Trophoblast cell (in vitro differentiated cells and primary cell): ENCODE measurements around the gene VPS41.

Experiments used
- DNase-seq, 2 donors: peaks; one replicate each; pipeline ENCODE4 v3.0.0-alpha.2; 2016
- H2AFZ ChIP-seq: 2 replicates; pipeline ENCODE4 v1.6.1; 2013; ENCODE audit warnings: low read length, moderate library complexity, mild to moderate bottlenecking; ENCODE audit not compliant: insufficient read depth, poor library complexity
- H2AK5ac ChIP-seq: 2 replicates; pipeline ENCODE4 v1.6.1; 2013; ENCODE audit warnings: mild to moderate bottlenecking, low read length
- H2BK120ac ChIP-seq: 2 replicates; pipeline ENCODE4 v1.6.1; 2013; ENCODE audit warnings: low read length, mild to moderate bottlenecking, moderate library complexity; ENCODE audit not compliant: insufficient read depth, poor library complexity
- H2BK12ac ChIP-seq: 2 replicates; pipeline ENCODE4 v1.6.1; 2013; ENCODE audit warnings: mild to moderate bottlenecking, low read length, moderate library complexity
- H2BK5ac ChIP-seq: 2 replicates; pipeline ENCODE4 v1.6.1; 2013; ENCODE audit warnings: low read length, low read depth, moderate library complexity, mild to moderate bottlenecking; ENCODE audit not compliant: poor library complexity
- H3K14ac ChIP-seq: 2 replicates; pipeline ENCODE4 v1.6.1; 2013; ENCODE audit warnings: mild to moderate bottlenecking, low read length
- H3K18ac ChIP-seq: 2 replicates; pipeline ENCODE4 v1.6.1; 2013; ENCODE audit warnings: mild to moderate bottlenecking, low read length
- H3K23ac ChIP-seq: 2 replicates; pipeline ENCODE4 v1.6.1; 2013; ENCODE audit warnings: low read length
- H3K27ac ChIP-seq: 2 replicates; pipeline ENCODE4 v1.5.1; 2013; ENCODE audit warnings: low read depth, mild to moderate bottlenecking, inconsistent platforms, low read length, moderate library complexity
- H3K27me3 ChIP-seq: 2 replicates; pipeline ENCODE4 v1.6.1; 2013; ENCODE audit warnings: inconsistent platforms, mild to moderate bottlenecking, low read length, moderate library complexity; ENCODE audit not compliant: insufficient read depth
- H3K36me3 ChIP-seq, 2 experiments: 1 replicate in 1 of 2; 2 replicates in 1 of 2; pipeline ENCODE4 v1.6.1; 2013; ENCODE audit warnings: low read length in 2 of 2, mild to moderate bottlenecking in 2 of 2, moderate library complexity in 1 of 2; ENCODE audit not compliant: insufficient read depth in 2 of 2, control insufficient read depth in 1 of 2
- H3K4ac ChIP-seq: 2 replicates; pipeline ENCODE4 v1.6.1; 2013; ENCODE audit warnings: low read depth, mild to moderate bottlenecking, low read length, moderate library complexity
- H3K4me1 ChIP-seq, 2 experiments: 1 replicate in 1 of 2; 2 replicates in 1 of 2; pipeline ENCODE4 v1.6.1; 2013; ENCODE audit warnings: low read length in 2 of 2, mild to moderate bottlenecking in 2 of 2, moderate library complexity in 1 of 2; ENCODE audit not compliant: insufficient read depth in 2 of 2, control insufficient read depth in 1 of 2
- H3K4me2 ChIP-seq: 2 replicates; pipeline ENCODE4 v1.6.1; 2013; ENCODE audit warnings: inconsistent platforms, mild to moderate bottlenecking, low read length, moderate library complexity
- H3K4me3 ChIP-seq: 2 replicates; pipeline ENCODE4 v1.5.1; 2013; ENCODE audit warnings: mild to moderate bottlenecking, low read depth, low read length, inconsistent platforms
- H3K79me1 ChIP-seq: one replicate; pipeline ENCODE4 v1.6.1; 2013; ENCODE audit warnings: low read length
- H3K79me2 ChIP-seq: 2 replicates; pipeline ENCODE4 v1.6.1; 2013; ENCODE audit warnings: low read length, mild to moderate bottlenecking; ENCODE audit not compliant: control insufficient read depth, insufficient read depth, poor library complexity
- H3K9ac ChIP-seq: 2 replicates; pipeline ENCODE4 v1.6.1; 2013; ENCODE audit warnings: mild to moderate bottlenecking, low read length
- H3K9me3 ChIP-seq: 2 replicates; pipeline ENCODE4 v1.6.1; 2013; ENCODE audit warnings: low read depth, mild to moderate bottlenecking, control low read depth, inconsistent platforms, low read length; ENCODE audit not compliant: insufficient read depth
- H4K12ac ChIP-seq: 2 replicates; pipeline ENCODE4 v1.6.1; 2013; ENCODE audit warnings: low read depth, mild to moderate bottlenecking, low read length, moderate library complexity
- H4K8ac ChIP-seq: 2 replicates; pipeline ENCODE4 v1.6.1; 2013; ENCODE audit warnings: low read depth, mild to moderate bottlenecking, low read length, moderate library complexity
- H4K91ac ChIP-seq: one replicate; pipeline ENCODE4 v1.6.1; 2013; ENCODE audit warnings: low read depth, mild to moderate bottlenecking, low read length, moderate library complexity
- WGBS: extraction: QIAGEN DNeasy Blood & Tissue Kit; methylation state at CpG from one replicate; pipeline ENCODE4 v1.1.7; 2013; ENCODE audit warnings: missing lambda C conversion rate; ENCODE audit not compliant: insufficient read length, insufficient coverage; ENCODE audit errors: extremely low coverage; 5-methylcytosine and 5-hydroxymethylcytosine counted together

Gene VPS41

DNA sequence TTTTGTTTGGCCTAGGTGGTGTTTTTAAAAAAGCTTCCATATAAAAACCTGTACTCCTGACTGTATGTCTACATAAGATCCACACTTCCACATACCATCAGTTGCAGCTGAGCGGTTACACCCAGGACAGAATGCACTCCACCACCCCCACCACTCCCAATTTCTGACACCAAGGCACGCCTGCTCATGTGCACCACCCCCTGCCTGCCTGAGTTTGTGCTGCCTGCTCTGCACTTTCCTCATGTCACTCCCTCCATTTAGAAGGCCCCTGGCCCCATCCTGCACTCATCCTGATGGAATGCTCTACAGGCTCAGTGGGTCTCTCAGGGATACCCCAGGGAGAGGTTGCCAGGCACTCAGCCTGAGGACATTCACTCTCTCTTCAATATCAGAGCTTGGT, 6.5 kb downstream of the VPS41 start:
- Histone ChIP-seq H3K79me2 (no peaks in the 10 kb centered on the region), H2BK12ac (no peak overlapping the region), H2AK5ac (no peak overlapping the region), H3K4me2 (no peak overlapping the region), H4K91ac (no peak overlapping the region), H3K79me1 (no peaks in the 10 kb centered on the region), H3K4me1 (no peaks in the 10 kb centered on the region), H3K14ac (no peak overlapping the region), H3K27ac (no peak overlapping the region), H3K4ac (no peak overlapping the region), H2BK5ac (no peak overlapping the region), H3K9me3 (no peaks in the 10 kb centered on the region), H3K23ac (no peak overlapping the region), H3K27me3 (no peaks in the 10 kb centered on the region), H3K36me3 (no peaks in the 10 kb centered on the region), H3K4me3 (no peak overlapping the region), H4K8ac (no peak overlapping the region), H3K18ac (no peak overlapping the region), H2AFZ (no peak overlapping the region), H4K12ac (no peak overlapping the region), H2BK120ac (no peak overlapping the region), H3K9ac (no peak overlapping the region)
- DNase-seq: no peak
- no CpG with 5 or more reads among the region's 2 CpGs for WGBS

DNA sequence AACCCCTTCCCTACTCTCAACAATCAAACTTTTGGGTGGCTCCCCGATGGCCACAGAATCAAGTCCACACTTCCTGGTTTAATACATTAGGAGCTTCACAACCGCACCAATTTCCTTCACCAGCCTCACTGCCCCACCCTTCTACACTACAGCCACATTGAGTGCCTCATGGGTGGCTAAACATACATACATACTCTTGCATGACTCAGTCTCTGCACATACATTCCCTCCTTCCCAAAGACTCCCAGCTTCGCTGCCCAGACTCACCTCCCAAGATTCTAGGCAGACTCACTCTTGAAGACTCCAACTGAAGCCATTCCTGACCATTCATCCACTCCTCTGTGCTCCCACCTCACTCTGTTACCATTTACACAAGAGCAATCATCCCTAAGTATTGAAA, 15.9 kb downstream of the VPS41 start:
- no CpG with 5 or more reads among the region's 3 CpGs for WGBS

GRCh38 chr7:38890597-38890996, 18.4 kb downstream of the VPS41 start:
- H3K9me3 ChIP-seq: no peaks in the 10 kb centered on the region
- H4K8ac ChIP-seq: no peak overlapping the region
- H2BK12ac ChIP-seq: no peak overlapping the region
- H3K27me3 ChIP-seq: no peaks in the 10 kb centered on the region
- no peak overlapping the region for H3K4ac ChIP-seq
- no peak overlapping the region for H3K4me2 ChIP-seq
- H3K14ac ChIP-seq: no peak overlapping the region
- DNase-seq: no peak
- H2BK120ac ChIP-seq: no peak overlapping the region
- H4K12ac ChIP-seq: no peak overlapping the region
- H3K18ac ChIP-seq: no peak overlapping the region
- H3K4me1 ChIP-seq: peaks cover 0 to 3% of the 10 kb centered on the region in 2 experiments
- no peaks in the 10 kb centered on the region for H3K36me3 ChIP-seq
- H3K23ac ChIP-seq: no peak overlapping the region
- no peak overlapping the region for H2AFZ ChIP-seq
- H2BK5ac ChIP-seq: no peak overlapping the region
- H3K9ac ChIP-seq: no peak overlapping the region
- no peaks in the 10 kb centered on the region for H3K79me2 ChIP-seq
- no peak overlapping the region for H3K27ac ChIP-seq
- H4K91ac ChIP-seq: no peak overlapping the region
- no peaks in the 10 kb centered on the region for H3K79me1 ChIP-seq
- WGBS: no CpG with 5 or more reads among the region's 6 CpGs
- H3K4me3 ChIP-seq: no peak overlapping the region
- H2AK5ac ChIP-seq: no peak overlapping the region

More for the DNA sequence above, 15.9 kb downstream of the VPS41 start:
- H3K79me1 ChIP-seq: no peaks in the 10 kb centered on the region
- no peak overlapping the region for H3K18ac ChIP-seq
- no peak overlapping the region for H2BK120ac ChIP-seq
- H3K79me2 ChIP-seq: no peaks in the 10 kb centered on the region
- DNase-seq: peak; percentile 31 to 38
- H3K9me3 ChIP-seq: no peaks in the 10 kb centered on the region
- no peak overlapping the region for H3K9ac ChIP-seq
- no peak overlapping the region for H3K4me2 ChIP-seq
- no peaks in the 10 kb centered on the region for H3K27me3 ChIP-seq
- H2AK5ac ChIP-seq: no peak overlapping the region
- H3K36me3 ChIP-seq: peaks cover 0 to 3% of the 10 kb centered on the region in 2 experiments
- no peak overlapping the region for H3K14ac ChIP-seq
- no peak overlapping the region for H2BK5ac ChIP-seq
- H3K23ac ChIP-seq: no peak overlapping the region
- H3K4me3 ChIP-seq: no peak overlapping the region
- no peak overlapping the region for H3K4ac ChIP-seq
- no peak overlapping the region for H3K27ac ChIP-seq
- no peak overlapping the region for H4K91ac ChIP-seq
- peaks cover 0 to 3% of the 10 kb centered on the region in 2 experiments for H3K4me1 ChIP-seq
- H2AFZ ChIP-seq: no peak overlapping the region
- H2BK12ac ChIP-seq: no peak overlapping the region
- no peak overlapping the region for H4K12ac ChIP-seq
- H4K8ac ChIP-seq: no peak overlapping the region

DNA sequence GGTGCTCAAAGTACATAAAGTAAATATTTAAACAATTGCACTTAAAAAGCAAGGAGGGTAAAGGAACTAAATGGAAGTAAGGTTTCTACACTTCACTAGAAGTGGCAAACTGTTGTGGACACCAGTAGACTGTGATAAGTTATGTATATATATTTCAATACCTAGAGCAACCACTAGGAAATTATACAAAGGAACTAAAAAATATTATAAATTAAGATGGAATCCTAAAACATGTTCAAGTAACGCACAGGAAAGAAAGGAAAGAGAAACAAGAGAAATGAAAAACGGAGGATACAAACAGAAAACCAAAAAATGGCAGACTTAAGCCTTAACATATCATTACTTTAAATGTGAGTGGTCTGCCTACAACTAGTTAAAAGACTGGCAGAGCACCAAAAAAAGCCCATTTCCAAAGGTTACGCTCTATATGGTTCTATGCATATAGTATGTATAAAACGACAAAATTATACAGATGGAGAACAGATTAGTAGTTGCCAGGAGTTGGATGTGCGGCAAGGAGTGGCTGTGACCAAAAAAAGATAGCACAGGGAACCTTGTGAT, 19.0 kb downstream of the VPS41 start:
- Histone ChIP-seq H2BK120ac (no peak overlapping the region), H4K8ac (no peak overlapping the region), H3K79me2 (no peaks in the 10 kb centered on the region), H3K27ac (no peak overlapping the region), H3K14ac (no peak overlapping the region), H3K23ac (no peak overlapping the region), H2AK5ac (no peak overlapping the region), H3K79me1 (no peaks in the 10 kb centered on the region), H2AFZ (no peak overlapping the region), H4K91ac (no peak overlapping the region), H3K4me3 (no peak overlapping the region), H3K4me2 (no peak overlapping the region), H2BK5ac (no peak overlapping the region), H2BK12ac (no peak overlapping the region), H3K4me1 (peaks cover 0 to 3% of the 10 kb centered on the region in 2 experiments), H3K9ac (no peak overlapping the region), H3K36me3 (no peaks in the 10 kb centered on the region), H3K4ac (no peak overlapping the region), H3K27me3 (no peaks in the 10 kb centered on the region), H3K9me3 (no peaks in the 10 kb centered on the region), H3K18ac (no peak overlapping the region), H4K12ac (no peak overlapping the region)
- DNase-seq: no peak
- no CpG with 5 or more reads among the region's 5 CpGs for WGBS
